ENCODE measurements around the gene ART4. TPM values are rescaled to one million over a fixed set of nuclear protein-coding genes. Genes with fewer than 3 reads are reported as not detected.
A peak's percentile ranks its signal among the peaks of the same experiment; 100 is the strongest.

Gene ART4
- total and polyA plus RNA-seq, 12 donors, result 0.72 to 3.9 (median 2.7) TPM

GRCh38 chr12:14777271-14777670 is 66.1 kb downstream of the ART4 start:
- DNase-seq (no peak), ATAC-seq (no peak)
- intact Hi-C loops (cut with DNase I), result no loop called here
- TF ChIP-seq, protein P1, sequence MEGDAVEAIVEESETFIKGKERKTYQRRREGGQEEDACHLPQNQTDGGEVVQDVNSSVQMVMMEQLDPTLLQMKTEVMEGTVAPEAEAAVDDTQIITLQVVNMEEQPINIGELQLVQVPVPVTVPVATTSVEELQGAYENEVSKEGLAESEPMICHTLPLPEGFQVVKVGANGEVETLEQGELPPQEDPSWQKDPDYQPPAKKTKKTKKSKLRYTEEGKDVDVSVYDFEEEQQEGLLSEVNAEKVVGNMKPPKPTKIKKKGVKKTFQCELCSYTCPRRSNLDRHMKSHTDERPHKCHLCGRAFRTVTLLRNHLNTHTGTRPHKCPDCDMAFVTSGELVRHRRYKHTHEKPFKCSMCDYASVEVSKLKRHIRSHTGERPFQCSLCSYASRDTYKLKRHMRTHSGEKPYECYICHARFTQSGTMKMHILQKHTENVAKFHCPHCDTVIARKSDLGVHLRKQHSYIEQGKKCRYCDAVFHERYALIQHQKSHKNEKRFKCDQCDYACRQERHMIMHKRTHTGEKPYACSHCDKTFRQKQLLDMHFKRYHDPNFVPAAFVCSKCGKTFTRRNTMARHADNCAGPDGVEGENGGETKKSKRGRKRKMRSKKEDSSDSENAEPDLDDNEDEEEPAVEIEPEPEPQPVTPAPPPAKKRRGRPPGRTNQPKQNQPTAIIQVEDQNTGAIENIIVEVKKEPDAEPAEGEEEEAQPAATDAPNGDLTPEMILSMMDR (IDR thresholded peaks at IDR 0.05), result no peak
- whole genome bisulfite sequencing, 2 donors, result 51 to 62% methylated on average over 3 of the region's 3 CpGs
- Histone ChIP-seq H3K27me3 (no peaks in the 10 kb centered on the region), H3K4me1 (peaks cover 0 to 33% (median 9%) of the 10 kb centered on the region in 9 donors), H3K4me3 (no peak overlapping the region), H3K9me3 (no peaks in the 10 kb centered on the region), H3K36me3 (no peaks in the 10 kb centered on the region), H3K27ac (no peak overlapping the region)

- intact Hi-C loops (cut with DNase I), result no loop called here
Measured at GRCh38 chr12:14776236-14776961, 66.9 kb downstream of the ART4 start.

GRCh38 chr12:14775636-14775980 is 67.7 kb downstream of the ART4 start:
- TF ChIP-seq, protein P1 (IDR thresholded peaks at IDR 0.05), result no peak
- no peak for ATAC-seq
- DNase-seq, result no peak
- WGBS, 2 donors, result 54 to 59% methylated on average over 1 of the region's 1 CpG
- Histone ChIP-seq H3K27me3 (no peaks in the 10 kb centered on the region), H3K36me3 (no peaks in the 10 kb centered on the region), H3K9me3 (no peaks in the 10 kb centered on the region), H3K27ac (peak overlapping the region in 9 of 10 donors; percentile 82 to 97 (median 94)), H3K4me3 (peak overlapping the region in 9 of 10 donors; percentile 76 to 93 (median 80)), H3K4me1 (peaks cover 0 to 42% (median 10%) of the 10 kb centered on the region in 9 donors)
- intact Hi-C loops (cut with DNase I), result loop anchor here in 3 of 10 donors (2.0 kb wide), 2 partner anchors 27 to 67 kb away; partner anchors contain the start of genes C12orf60 (in 3 of the 3), WBP11 (in 3 of the 3) and ART4 (in 1 of the 3)

More at GRCh38 chr12:14776236-14776961, 66.9 kb downstream of the ART4 start:
- Histone ChIP-seq H3K36me3 (no peaks in the 10 kb centered on the region), H3K27me3 (no peaks in the 10 kb centered on the region), H3K9me3 (no peaks in the 10 kb centered on the region), H3K27ac (peak overlapping the region in 9 of 10 donors; percentile 82 to 97 (median 94)), H3K4me1 (peaks cover 0 to 40% (median 9%) of the 10 kb centered on the region in 9 donors), H3K4me3 (peak overlapping the region in 6 of 10 donors; percentile 79 to 93 (median 82))
- no peak for DNase-seq
- TF ChIP-seq, protein P1 (IDR thresholded peaks at IDR 0.05), result peak in 3 of 9 donors; percentile 4 to 27 (median 12)
- ATAC-seq, result no peak
- WGBS, 2 donors, result 78 to 80% methylated on average over 5 of the region's 5 CpGs

Other genes with a start within 250 kb of the ART4 start
- gene GUCY2C, start 146.9 kb downstream of the ART4 start, total RNA-seq, result under 1 TPM in 2 of 10 donors, not detected in 8; 0.06 to 0.15 TPM
- gene GUCY2C, start 146.9 kb downstream of the ART4 start, polyA plus RNA-seq, result under 1 TPM in 1 of 2 donors, not detected in 1; 0.01 TPM
- 10 to 100 TPM; 47.6 to 62.3 (median 56.0) TPM for gene WBP11, start 40.0 kb downstream of the ART4 start, total RNA-seq
- gene WBP11, start 40.0 kb downstream of the ART4 start, polyA plus RNA-seq, result 10 to 100 TPM; 11.9 to 27.6 TPM
- gene C12orf60, start 39.9 kb downstream of the ART4 start, total RNA-seq, result 1 to 10 TPM; 1.2 to 5.8 (median 3.7) TPM
- 1 to 10 TPM; 3.4 to 5.5 TPM for gene C12orf60, start 39.9 kb downstream of the ART4 start, polyA plus RNA-seq
- under 1 TPM in 5 of 10 donors, not detected in 5; 0.10 to 0.24 (median 0.12) TPM for gene SMCO3, start 29.3 kb downstream of the ART4 start, total RNA-seq
- 1 to 10 TPM in 1 of 2 donors, under 1 TPM in 1; 0.14 to 1.3 TPM for gene SMCO3, start 29.3 kb downstream of the ART4 start, polyA plus RNA-seq
- 100 to 1,000 TPM; 151 to 456 (median 254) TPM for gene MGP, start 42.3 kb upstream of the ART4 start, total RNA-seq
- gene MGP, start 42.3 kb upstream of the ART4 start, polyA plus RNA-seq, result 100 to 1,000 TPM; 252 to 528 TPM
- gene ERP27, start 95.0 kb upstream of the ART4 start, total RNA-seq, result under 1 TPM in 8 of 10 donors, not detected in 2; 0.14 to 0.79 (median 0.28) TPM
- under 1 TPM; 0.20 to 0.44 TPM for gene ERP27, start 95.0 kb upstream of the ART4 start, polyA plus RNA-seq
- 100 to 1,000 TPM in 1 of 10 donors, 10 to 100 TPM in 9; 28.1 to 150 (median 37.9) TPM for gene ARHGDIB, start 118.1 kb upstream of the ART4 start, total RNA-seq
- 100 to 1,000 TPM; 114 to 144 TPM for gene ARHGDIB, start 118.1 kb upstream of the ART4 start, polyA plus RNA-seq
- not detected for gene PDE6H, start 129.5 kb upstream of the ART4 start, total RNA-seq
- not detected for gene PDE6H, start 129.5 kb upstream of the ART4 start, polyA plus RNA-seq

Data from heart right ventricle (tissue), 16 donors.